ENCODE measurements around the gene SNX8.
A peak's percentile ranks its signal among the peaks of the same experiment; 100 is the strongest.
"Not testable (repeated sequence)": the region's sequence is repeated elsewhere in the genome, so short reads cannot be mapped to it uniquely, and the experiment has no call there.

Gene SNX8

DNA sequence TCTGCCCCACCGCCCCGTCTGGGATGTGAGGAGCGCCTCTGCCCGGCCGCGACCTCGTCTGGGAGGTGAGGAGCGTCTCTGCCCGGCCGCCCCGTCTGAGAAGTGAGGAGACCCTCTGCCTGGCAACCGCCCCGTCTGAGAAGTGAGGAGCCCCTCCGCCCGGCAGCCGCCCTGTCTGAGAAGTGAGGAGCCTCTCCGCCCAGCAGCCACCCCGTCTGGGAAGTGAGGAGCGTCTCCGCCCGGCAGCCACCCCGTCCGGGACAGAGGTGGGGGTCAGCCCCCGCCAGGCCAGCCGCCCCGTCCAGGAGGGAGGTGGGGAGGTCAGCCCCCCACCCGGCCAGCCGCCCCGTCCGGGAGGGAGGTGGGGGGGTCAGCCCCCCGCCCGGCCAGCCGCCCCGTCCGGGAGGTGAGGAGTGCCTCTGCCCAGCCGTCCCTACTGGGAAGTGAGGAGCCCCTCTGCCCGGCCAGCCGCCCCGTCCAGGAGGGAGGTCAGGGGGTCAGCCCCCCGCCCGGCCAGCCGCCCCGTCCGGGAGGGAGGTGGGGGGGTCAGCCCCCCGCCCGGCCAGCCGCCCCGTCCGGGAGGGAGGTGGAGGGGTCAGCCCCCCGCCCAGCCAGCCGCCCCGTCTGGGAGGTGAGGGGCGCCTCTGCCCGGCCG is 11.4 kb downstream of the SNX8 start:
- not testable (repeated sequence) for H3K9ac ChIP-seq (ENCODE audit: low read depth, low read length); H3K4me3 ChIP-seq (ENCODE audit: low read length); H3K27ac ChIP-seq (ENCODE audit: low read length); H3K4me1 ChIP-seq (ENCODE audit: insufficient read depth, low read length); H3K36me3 ChIP-seq (ENCODE audit: insufficient read depth, low read depth, low read length); H3K9me3 ChIP-seq (ENCODE audit: insufficient read depth, low read depth, low read length); H3K27me3 ChIP-seq (ENCODE audit: insufficient read depth, low read length)

DNA sequence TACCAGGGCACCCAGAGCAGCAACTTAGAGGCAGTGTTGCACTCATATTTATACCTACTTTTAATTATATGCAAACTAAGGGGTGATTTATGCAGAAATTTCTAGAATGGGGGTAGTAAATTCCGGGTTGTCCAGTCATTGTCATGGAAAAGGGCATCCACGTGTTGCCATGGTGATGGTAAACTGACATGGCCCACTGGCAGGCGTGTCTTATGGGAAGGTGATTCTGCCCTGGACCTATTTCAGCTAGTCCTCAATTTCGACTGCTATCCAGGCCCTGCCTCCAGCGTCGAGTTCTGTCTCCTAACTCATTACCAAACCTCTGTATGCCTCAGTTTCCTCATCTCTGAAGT is 12.8 kb downstream of the SNX8 start:
- Histone ChIP-seq H3K4me1 (ENCODE audit: insufficient read depth, low read length) (peaks cover 7% of the 10 kb centered on the region; the same call in 1 of the 2 replicates), H3K4me3 (ENCODE audit: low read length) (peak overlapping the region; percentile 32; the same call in 1 of the 2 replicates), H3K9ac (ENCODE audit: low read depth, low read length) (peak overlapping the region; percentile 31; the same call in 1 of the 2 replicates), H3K27ac (ENCODE audit: low read length) (peak overlapping the region; percentile 41), H3K9me3 (ENCODE audit: insufficient read depth, low read depth, low read length) (no peaks in the 10 kb centered on the region), H3K36me3 (ENCODE audit: insufficient read depth, low read depth, low read length) (no peaks in the 10 kb centered on the region), H3K27me3 (ENCODE audit: insufficient read depth, low read length) (no peaks in the 10 kb centered on the region)

DNA sequence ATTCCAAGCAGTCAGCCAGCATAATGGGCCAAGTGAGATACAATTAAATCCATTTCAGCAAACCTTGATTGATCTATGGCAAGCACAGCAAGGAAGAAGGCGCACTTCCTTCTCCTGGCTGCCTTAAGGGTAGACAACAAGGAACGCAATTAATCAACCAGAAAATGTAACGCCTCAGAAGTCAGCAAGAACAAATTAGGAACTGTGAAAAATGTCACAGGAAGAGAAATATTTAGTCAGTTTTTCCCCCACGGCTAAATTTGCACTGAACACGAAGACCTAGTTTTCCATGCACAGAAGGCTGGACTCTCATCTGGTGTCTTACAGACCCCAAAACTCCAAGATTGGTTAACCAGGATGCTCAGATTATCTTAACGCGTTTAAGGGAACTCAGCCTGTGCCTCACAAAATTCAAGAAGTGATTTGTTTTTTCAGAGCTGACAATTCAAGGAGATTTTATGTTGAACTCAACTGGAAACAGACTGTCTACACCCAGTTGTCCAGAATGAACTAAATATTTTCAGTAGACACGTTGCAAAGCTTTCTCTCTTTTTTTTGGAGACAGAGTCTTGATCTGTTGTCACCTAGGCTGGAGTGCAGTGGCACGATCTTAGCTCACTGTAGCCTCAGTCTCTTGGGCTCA is 14.2 kb downstream of the SNX8 start:
- H3K9ac ChIP-seq (ENCODE audit: low read depth, low read length): peak overlapping the region; percentile 18; the same call in 1 of the 2 replicates
- H3K36me3 ChIP-seq (ENCODE audit: insufficient read depth, low read depth, low read length): no peaks in the 10 kb centered on the region
- H3K9me3 ChIP-seq (ENCODE audit: insufficient read depth, low read depth, low read length): no peaks in the 10 kb centered on the region
- H3K27me3 ChIP-seq (ENCODE audit: insufficient read depth, low read length): no peaks in the 10 kb centered on the region
- H3K4me3 ChIP-seq (ENCODE audit: low read length): no peak overlapping the region
- H3K4me1 ChIP-seq (ENCODE audit: insufficient read depth, low read length): peaks cover 7% of the 10 kb centered on the region; the same call in 1 of the 2 replicates
- H3K27ac ChIP-seq (ENCODE audit: low read length): peak overlapping the region; percentile 51

DNA sequence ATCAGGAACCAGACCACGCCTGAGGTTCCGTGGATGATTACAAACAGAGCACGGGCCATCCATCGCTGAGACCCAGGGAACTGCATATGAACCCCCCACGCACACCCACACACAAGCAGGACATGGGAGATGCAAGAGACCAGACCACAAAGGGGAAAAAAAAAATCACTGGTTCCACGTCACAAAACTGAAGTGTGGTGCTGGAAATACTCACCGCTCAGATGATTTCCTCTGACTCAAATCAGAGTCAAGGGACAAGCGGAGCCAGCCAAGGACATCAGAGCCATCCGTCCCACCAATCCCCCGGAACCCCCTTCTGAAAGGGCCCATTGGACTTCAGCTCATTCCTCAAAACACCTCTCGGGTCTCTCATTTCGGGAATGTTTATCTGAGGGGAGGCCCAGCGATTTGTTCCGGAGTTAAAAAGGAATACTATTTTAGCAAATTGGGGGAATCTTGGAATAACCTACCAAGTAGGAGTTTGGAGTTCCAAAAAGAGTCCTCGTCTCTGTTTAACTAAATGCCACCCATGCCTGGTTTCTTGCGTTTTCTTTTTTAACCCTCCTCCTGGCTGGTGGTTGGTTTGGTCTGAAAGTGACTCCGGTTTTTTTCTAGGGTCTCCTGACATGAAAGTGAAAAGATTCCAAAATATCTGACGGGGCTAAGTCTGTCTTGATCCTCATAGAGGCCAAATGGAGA is 15.0 kb downstream of the SNX8 start:
- no peaks in the 10 kb centered on the region for H3K9me3 ChIP-seq (ENCODE audit: insufficient read depth, low read depth, low read length)
- H3K27ac ChIP-seq (ENCODE audit: low read length): no peak overlapping the region
- H3K4me3 ChIP-seq (ENCODE audit: low read length): no peak overlapping the region
- H3K9ac ChIP-seq (ENCODE audit: low read depth, low read length): peak overlapping the region; percentile 18; the same call in 1 of the 2 replicates
- H3K36me3 ChIP-seq (ENCODE audit: insufficient read depth, low read depth, low read length): no peaks in the 10 kb centered on the region
- H3K27me3 ChIP-seq (ENCODE audit: insufficient read depth, low read length): no peaks in the 10 kb centered on the region
- H3K4me1 ChIP-seq (ENCODE audit: insufficient read depth, low read length): peaks cover 7% of the 10 kb centered on the region; the same call in 1 of the 2 replicates

DNA sequence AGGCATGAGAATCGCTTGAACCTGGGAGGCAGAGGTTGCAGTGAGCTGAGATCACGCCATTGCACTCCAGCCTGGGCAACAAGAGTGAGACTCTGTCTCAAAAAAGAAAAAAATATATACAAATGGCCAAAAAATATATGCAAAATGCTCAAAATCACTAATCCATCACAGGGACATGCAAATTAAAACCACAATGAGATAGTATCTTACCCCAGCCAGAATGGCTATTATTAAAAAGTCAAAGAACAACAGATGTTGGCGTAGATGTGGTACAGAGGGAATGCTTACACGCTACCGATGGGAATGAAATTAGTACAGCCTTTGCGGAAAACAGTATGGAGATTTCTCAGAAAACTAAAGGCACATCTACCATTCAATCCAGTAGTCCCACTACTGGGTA is 17.4 kb downstream of the SNX8 start:
- Histone ChIP-seq H3K27ac (ENCODE audit: low read length) (no peak overlapping the region), H3K4me1 (ENCODE audit: insufficient read depth, low read length) (peaks cover 7% of the 10 kb centered on the region; the same call in 1 of the 2 replicates), H3K27me3 (ENCODE audit: insufficient read depth, low read length) (no peaks in the 10 kb centered on the region), H3K9me3 (ENCODE audit: insufficient read depth, low read depth, low read length) (no peaks in the 10 kb centered on the region), H3K9ac (ENCODE audit: low read depth, low read length) (no peak overlapping the region), H3K4me3 (ENCODE audit: low read length) (no peak overlapping the region), H3K36me3 (ENCODE audit: insufficient read depth, low read depth, low read length) (no peaks in the 10 kb centered on the region)

DNA sequence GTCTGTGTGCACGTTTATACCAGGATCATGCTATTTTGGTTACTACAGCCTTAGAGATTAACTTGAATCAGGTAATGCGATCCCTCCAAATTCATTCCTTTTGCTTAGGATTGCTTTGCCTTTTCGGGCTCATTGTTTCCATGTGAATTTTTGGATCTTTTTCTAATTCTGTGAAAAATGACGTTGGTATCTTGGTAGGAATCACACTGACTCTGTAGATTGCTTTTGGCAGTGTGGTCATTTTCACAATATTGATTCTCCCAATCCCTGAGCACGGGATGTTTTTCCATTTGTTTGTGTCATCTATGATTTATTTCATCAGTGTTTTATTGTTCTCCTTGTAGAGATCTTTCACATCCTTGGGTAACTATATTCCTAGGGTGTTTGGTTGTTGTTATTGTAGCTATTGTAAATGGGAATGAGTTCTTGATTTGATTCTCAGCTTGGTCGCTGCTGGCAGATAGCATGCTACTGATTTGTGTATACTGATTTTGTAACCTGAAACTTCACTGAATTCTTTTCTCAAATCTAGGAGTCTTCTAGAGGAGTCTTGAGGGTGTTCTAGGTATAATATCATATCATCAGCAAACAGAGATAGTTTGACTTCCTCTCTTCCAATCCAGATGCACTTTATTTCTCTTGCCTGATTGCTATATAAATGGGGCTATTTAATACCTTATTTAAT is 18.2 kb downstream of the SNX8 start:
- no peak overlapping the region for H3K4me3 ChIP-seq (ENCODE audit: low read length)
- H3K9ac ChIP-seq (ENCODE audit: low read depth, low read length): no peak overlapping the region
- peaks cover 7% of the 10 kb centered on the region; the same call in 1 of the 2 replicates for H3K4me1 ChIP-seq (ENCODE audit: insufficient read depth, low read length)
- no peaks in the 10 kb centered on the region for H3K27me3 ChIP-seq (ENCODE audit: insufficient read depth, low read length)
- H3K27ac ChIP-seq (ENCODE audit: low read length): no peak overlapping the region
- no peaks in the 10 kb centered on the region for H3K36me3 ChIP-seq (ENCODE audit: insufficient read depth, low read depth, low read length)
- H3K9me3 ChIP-seq (ENCODE audit: insufficient read depth, low read depth, low read length): no peaks in the 10 kb centered on the region

DNA sequence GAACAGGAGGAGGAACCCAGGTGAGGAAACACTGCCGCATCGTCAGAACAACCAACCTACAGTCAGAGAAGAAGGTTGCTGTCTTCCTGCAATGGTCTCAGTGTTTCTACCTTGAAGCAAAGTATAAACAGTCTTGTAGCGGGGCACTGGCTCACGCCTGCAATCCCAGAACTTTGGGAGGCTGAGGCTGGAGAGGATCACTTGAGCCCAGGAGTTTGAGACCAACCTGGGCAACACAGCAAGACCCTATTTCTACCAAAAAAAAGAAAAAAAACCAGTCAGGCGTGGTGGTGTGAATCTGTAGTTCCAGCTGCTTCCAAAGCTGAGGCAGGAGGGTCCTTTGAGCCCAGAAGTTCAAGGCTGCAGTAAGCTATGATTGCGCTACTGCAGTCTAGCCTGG is 23.4 kb downstream of the SNX8 start:
- Histone ChIP-seq H3K27ac (ENCODE audit: low read length) (no peak overlapping the region), H3K36me3 (ENCODE audit: insufficient read depth, low read depth, low read length) (no peaks in the 10 kb centered on the region), H3K9me3 (ENCODE audit: insufficient read depth, low read depth, low read length) (no peaks in the 10 kb centered on the region), H3K4me1 (ENCODE audit: insufficient read depth, low read length) (no peaks in the 10 kb centered on the region; the same call in 1 of the 2 replicates), H3K9ac (ENCODE audit: low read depth, low read length) (no peak overlapping the region), H3K4me3 (ENCODE audit: low read length) (no peak overlapping the region), H3K27me3 (ENCODE audit: insufficient read depth, low read length) (no peaks in the 10 kb centered on the region)

DNA sequence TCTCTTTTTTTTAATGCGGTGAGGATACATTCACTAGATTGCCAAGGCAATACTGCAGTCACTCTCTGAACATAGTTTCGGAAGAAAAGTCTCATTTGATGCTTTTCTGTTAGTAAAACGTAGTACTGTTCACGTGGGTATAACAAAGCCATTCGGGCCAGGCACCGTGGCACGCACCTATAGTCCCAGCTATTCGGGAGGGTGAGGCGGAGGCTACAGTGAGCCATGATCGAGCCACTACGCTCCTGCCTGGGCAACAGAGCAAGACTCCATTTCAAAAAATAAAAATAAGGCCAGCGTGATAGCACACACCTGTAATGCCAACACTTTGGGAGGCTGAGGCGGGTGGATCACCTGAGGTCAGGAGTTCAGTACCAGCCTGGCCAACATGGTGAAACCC is 24.6 kb downstream of the SNX8 start:
- Histone ChIP-seq H3K4me3 (ENCODE audit: low read length) (no peak overlapping the region), H3K27me3 (ENCODE audit: insufficient read depth, low read length) (no peaks in the 10 kb centered on the region), H3K9me3 (ENCODE audit: insufficient read depth, low read depth, low read length) (no peaks in the 10 kb centered on the region), H3K27ac (ENCODE audit: low read length) (no peak overlapping the region), H3K4me1 (ENCODE audit: insufficient read depth, low read length) (no peaks in the 10 kb centered on the region), H3K36me3 (ENCODE audit: insufficient read depth, low read depth, low read length) (no peaks in the 10 kb centered on the region), H3K9ac (ENCODE audit: low read depth, low read length) (no peak overlapping the region)

DNA sequence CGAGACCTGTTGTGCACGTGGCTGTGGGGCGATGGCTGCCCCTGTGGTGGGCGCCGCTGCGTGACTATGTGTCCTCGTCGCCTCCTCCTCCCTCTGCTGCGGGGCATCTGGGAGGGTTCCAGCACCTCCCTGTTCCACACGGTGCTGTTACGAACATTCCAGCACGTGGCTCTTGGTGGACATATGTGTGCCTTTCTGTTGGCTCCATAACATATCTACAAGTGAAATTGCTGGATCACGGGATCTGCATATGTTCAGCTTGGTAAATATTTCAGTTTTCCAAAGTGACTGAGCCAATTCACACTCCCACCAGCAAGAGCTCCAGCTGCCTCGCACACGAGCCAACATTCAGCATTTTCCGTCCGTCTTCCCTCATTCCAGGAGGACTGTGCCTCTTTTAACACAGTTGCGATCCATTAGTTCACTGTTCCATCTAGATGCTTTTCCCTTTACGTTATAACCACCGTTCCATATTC is 25.1 kb downstream of the SNX8 start:
- no peak overlapping the region for H3K27ac ChIP-seq (ENCODE audit: low read length)

DNA sequence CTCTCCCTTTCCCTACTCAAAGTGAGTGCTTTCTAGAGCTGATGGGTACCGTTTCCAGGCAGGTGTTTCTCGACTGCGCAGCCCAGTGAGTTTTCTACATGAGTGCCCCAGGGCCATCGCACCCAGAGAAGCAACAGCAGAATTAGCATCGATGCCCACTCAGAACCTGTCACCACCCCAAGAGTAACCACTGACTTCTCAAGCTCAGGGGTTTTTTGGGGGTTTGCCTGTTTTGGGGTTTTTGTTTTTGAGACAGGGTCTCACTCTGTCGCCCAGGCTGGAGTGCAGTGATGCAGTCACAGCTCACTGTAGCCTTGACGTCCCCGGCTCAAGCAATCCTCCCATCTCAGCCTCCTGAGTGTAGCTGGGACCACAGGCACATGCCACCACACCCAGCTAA is 25.7 kb downstream of the SNX8 start:
- Histone ChIP-seq H3K27me3 (ENCODE audit: insufficient read depth, low read length) (no peaks in the 10 kb centered on the region), H3K36me3 (ENCODE audit: insufficient read depth, low read depth, low read length) (no peaks in the 10 kb centered on the region), H3K4me3 (ENCODE audit: low read length) (no peak overlapping the region), H3K9ac (ENCODE audit: low read depth, low read length) (no peak overlapping the region), H3K4me1 (ENCODE audit: insufficient read depth, low read length) (no peaks in the 10 kb centered on the region), H3K27ac (ENCODE audit: low read length) (no peak overlapping the region), H3K9me3 (ENCODE audit: insufficient read depth, low read depth, low read length) (no peaks in the 10 kb centered on the region)

More for the DNA sequence above, 25.1 kb downstream of the SNX8 start:
- Histone ChIP-seq H3K4me3 (ENCODE audit: low read length) (no peak overlapping the region), H3K27me3 (ENCODE audit: insufficient read depth, low read length) (no peaks in the 10 kb centered on the region), H3K4me1 (ENCODE audit: insufficient read depth, low read length) (no peaks in the 10 kb centered on the region), H3K9ac (ENCODE audit: low read depth, low read length) (no peak overlapping the region), H3K9me3 (ENCODE audit: insufficient read depth, low read depth, low read length) (no peaks in the 10 kb centered on the region), H3K36me3 (ENCODE audit: insufficient read depth, low read depth, low read length) (no peaks in the 10 kb centered on the region)

DNA sequence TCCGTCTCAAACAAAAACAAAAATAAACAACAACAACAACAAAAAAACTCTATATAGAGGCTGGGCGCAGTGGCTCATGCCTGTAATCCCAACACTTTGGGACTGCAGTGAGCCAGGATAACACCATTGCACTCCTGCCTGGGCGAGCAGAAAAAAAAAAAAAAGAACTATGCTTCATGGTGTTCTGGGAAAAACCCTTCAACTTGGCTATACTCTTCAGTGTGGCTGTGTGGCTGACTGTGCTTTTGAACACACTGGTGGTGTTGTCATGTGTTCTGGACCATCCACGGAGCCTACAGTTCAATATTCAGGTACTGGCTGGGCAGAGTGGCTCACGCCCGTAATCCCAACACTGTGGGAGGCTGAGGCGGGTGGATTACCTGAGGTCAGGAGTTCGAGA is 26.5 kb downstream of the SNX8 start:
- H3K27me3 ChIP-seq (ENCODE audit: insufficient read depth, low read length): no peaks in the 10 kb centered on the region
- no peak overlapping the region for H3K4me3 ChIP-seq (ENCODE audit: low read length)
- H3K4me1 ChIP-seq (ENCODE audit: insufficient read depth, low read length): no peaks in the 10 kb centered on the region
- H3K9me3 ChIP-seq (ENCODE audit: insufficient read depth, low read depth, low read length): no peaks in the 10 kb centered on the region
- no peak overlapping the region for H3K27ac ChIP-seq (ENCODE audit: low read length)
- no peak overlapping the region for H3K9ac ChIP-seq (ENCODE audit: low read depth, low read length)
- no peaks in the 10 kb centered on the region for H3K36me3 ChIP-seq (ENCODE audit: insufficient read depth, low read depth, low read length)
